ENCODE data around the gene SAMD4A. TPM values are rescaled to one million over a fixed set of nuclear protein-coding genes. Genes with fewer than 3 reads are reported as not detected.
A peak's percentile ranks its signal among the peaks of the same experiment; 100 is the strongest.

Gene SAMD4A
- total RNA-seq, 3 donors from 2014 or later = 28.5 to 44.6 (median 36.2) TPM

DNA sequence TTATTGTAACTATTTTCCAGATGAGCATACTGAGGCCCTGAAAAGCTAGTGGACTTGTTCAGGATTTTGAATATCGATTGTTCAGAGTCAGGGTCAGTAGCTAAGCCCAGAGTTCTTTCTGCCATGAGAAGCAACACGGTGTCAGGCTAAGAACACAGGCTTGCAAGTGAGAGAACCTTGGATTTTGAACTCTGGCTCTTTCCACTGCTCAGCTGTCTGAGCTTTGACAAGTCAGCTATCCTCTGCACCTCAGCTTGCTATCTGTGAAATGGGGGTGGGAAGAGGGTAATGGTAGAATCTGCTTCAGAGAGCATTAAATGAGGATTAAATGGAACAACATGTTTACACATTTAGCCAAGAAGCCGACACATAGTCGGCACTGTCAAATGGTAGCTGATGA lies 157.2 kb downstream of the SAMD4A start:
- Histone ChIP-seq H3K27me3 (no peaks in the 10 kb centered on the region), H3K4me1 (no peaks in the 10 kb centered on the region), H3K36me3 (no peaks in the 10 kb centered on the region), H3K9me3 (no peaks in the 10 kb centered on the region), H3K27ac (no peak overlapping the region), H3K4me3 (no peak overlapping the region)
- intact Hi-C loops (cut with DNase I; ENCODE audit: low total_unique reads) = no loop called here
- TF ChIP-seq, protein P1, sequence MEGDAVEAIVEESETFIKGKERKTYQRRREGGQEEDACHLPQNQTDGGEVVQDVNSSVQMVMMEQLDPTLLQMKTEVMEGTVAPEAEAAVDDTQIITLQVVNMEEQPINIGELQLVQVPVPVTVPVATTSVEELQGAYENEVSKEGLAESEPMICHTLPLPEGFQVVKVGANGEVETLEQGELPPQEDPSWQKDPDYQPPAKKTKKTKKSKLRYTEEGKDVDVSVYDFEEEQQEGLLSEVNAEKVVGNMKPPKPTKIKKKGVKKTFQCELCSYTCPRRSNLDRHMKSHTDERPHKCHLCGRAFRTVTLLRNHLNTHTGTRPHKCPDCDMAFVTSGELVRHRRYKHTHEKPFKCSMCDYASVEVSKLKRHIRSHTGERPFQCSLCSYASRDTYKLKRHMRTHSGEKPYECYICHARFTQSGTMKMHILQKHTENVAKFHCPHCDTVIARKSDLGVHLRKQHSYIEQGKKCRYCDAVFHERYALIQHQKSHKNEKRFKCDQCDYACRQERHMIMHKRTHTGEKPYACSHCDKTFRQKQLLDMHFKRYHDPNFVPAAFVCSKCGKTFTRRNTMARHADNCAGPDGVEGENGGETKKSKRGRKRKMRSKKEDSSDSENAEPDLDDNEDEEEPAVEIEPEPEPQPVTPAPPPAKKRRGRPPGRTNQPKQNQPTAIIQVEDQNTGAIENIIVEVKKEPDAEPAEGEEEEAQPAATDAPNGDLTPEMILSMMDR (IDR thresholded peaks at IDR 0.05) = no peak
- no peak for TF ChIP-seq POLR2AphosphoS5 (IDR thresholded peaks at IDR 0.05)
- no peak for TF ChIP-seq POLR2A (IDR thresholded peaks at IDR 0.05)
- DNase-seq (ENCODE audit: low spot score in 2 of 2) = no peak

DNA sequence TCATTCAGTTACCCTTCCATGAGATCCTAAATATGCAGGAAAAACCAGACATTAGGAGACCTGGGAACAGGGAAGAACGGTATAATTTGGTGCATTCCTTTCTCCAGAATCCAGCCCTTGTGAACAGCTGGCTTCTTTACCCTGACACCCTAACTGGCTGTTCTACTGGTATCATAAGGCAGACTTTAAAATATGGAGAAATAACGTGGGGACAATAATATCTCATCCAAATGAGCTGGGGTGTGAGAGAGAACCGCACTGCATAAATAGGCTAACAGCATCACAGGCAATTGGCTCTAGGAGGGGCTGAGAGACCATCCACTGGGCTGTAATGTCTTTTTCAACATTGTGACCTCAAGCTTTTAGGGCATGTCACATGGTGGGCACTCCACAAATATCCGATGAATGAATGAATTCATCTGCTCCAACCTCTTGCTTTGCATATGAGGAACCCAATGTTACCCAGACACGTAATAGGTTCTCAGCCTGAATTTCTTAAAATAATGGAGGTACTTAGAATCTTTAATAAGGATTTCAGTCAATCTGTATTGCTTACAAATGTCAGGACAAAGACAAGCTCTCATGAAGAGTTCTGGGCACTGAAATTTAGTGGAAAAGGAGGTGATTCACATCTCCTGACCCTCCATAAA lies 157.9 kb downstream of the SAMD4A start:
- TF ChIP-seq, protein P1 (IDR thresholded peaks at IDR 0.05) = no peak
- TF ChIP-seq POLR2A (IDR thresholded peaks at IDR 0.05) = no peak
- no peak for TF ChIP-seq POLR2AphosphoS5 (IDR thresholded peaks at IDR 0.05)
- no peaks in the 10 kb centered on the region for H3K36me3 ChIP-seq
- H3K9me3 ChIP-seq = no peaks in the 10 kb centered on the region
- DNase-seq (ENCODE audit: low spot score in 2 of 2) = no peak
- no peaks in the 10 kb centered on the region for H3K27me3 ChIP-seq
- no peak overlapping the region for H3K27ac ChIP-seq
- intact Hi-C loops (cut with DNase I; ENCODE audit: low total_unique reads) = no loop called here
- H3K4me1 ChIP-seq = no peaks in the 10 kb centered on the region
- no peak overlapping the region for H3K4me3 ChIP-seq

DNA sequence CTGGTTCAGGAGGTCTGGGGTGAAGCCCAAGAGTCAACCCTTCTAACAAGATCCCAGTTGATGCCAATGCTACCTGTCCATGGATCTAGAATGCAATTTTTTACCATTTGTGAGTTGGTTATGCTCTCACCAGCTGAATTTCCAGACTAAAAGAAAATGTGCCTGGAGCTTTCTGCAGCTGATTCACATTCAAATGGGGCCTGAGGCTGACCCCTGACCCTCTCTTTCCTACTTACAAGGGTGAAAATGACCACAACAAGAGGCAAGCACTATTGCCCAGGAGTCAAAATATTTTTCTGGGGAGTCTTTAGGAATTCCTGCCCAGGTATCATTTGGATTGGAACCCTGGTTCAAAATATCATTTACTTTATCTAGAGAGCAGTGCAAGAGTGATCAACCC lies 159.1 kb downstream of the SAMD4A start:
- H3K36me3 ChIP-seq = no peaks in the 10 kb centered on the region
- TF ChIP-seq, protein P1 (IDR thresholded peaks at IDR 0.05) = no peak
- TF ChIP-seq POLR2A (IDR thresholded peaks at IDR 0.05) (no peak), POLR2AphosphoS5 (IDR thresholded peaks at IDR 0.05) (no peak)
- DNase-seq (ENCODE audit: low spot score in 2 of 2) = no peak
- H3K4me1 ChIP-seq = peaks cover 0 to under 1% of the 10 kb centered on the region in 2 donors
- intact Hi-C loops (cut with DNase I; ENCODE audit: low total_unique reads) = no loop called here
- H3K4me3 ChIP-seq = no peak overlapping the region
- no peaks in the 10 kb centered on the region for H3K27me3 ChIP-seq
- H3K9me3 ChIP-seq = no peaks in the 10 kb centered on the region
- no peak overlapping the region for H3K27ac ChIP-seq

DNA sequence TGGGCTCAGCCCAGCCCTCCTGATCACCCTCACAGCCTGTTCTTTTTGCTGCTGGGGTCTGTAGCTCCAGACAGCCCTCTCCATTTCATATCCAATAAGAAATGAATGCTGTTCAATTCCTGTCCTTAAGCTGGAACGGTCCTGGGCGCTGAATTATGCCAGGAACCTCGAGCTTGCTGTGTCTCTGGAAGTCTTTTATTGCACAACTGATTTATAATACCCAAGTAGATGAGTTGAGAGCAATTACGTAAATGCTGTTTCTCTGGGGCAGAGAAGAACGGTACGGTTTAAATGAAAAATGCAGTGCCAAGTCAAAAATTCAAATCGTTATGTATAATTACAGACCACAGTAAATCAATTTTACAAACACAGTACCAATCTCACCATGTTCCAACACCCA lies 161.0 kb downstream of the SAMD4A start:
- DNase-seq (ENCODE audit: low spot score in 2 of 2) = no peak
- Histone ChIP-seq H3K27me3 (no peaks in the 10 kb centered on the region), H3K36me3 (no peaks in the 10 kb centered on the region), H3K4me1 (peaks cover 0 to 3% of the 10 kb centered on the region in 2 donors), H3K4me3 (no peak overlapping the region), H3K9me3 (no peaks in the 10 kb centered on the region), H3K27ac (no peak overlapping the region)
- TF ChIP-seq, protein P1 (IDR thresholded peaks at IDR 0.05) = no peak
- no peak for TF ChIP-seq POLR2A (IDR thresholded peaks at IDR 0.05)
- TF ChIP-seq POLR2AphosphoS5 (IDR thresholded peaks at IDR 0.05) = no peak
- intact Hi-C loops (cut with DNase I; ENCODE audit: low total_unique reads) = no loop called here

DNA sequence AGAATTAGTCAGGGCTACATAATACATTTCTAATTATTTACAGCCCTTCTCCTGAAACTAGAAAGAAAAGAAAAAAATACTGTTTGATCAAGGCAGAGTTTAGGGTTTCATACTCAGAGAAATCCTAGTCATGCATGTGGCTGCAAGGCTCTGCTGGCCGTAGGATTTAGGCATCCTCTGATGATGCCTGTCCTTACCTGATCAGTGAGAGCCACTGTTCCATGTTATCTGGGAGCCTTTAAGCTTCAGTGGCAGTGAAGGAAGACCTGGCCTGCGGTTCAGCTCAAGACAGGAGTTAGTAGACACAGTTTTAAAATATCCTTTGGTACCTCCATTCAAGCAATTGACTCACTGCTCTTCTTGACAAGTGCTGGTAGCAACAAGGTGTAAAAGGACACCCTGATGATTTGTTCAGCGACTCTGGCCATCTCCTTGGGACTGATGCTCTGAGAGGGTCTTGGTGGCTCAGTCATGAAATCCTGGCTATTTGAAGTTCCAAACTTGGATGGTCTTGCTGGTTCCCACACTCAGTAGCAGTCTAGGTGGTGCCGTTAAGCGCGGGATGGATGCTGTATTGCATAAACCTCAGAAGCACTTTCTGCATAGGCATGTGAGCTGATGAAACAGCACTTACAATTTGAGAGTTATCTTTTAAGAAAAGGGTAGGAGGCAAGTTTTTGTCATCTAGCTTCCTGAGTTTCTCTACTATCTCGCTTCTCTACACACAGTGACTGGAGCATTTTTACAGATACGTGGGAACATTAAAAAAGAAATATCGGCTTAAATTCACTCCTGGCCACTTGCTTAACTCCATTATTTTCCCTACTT lies 162.0 kb downstream of the SAMD4A start:
- intact Hi-C loops (cut with DNase I; ENCODE audit: low total_unique reads) = no loop called here
- no peaks in the 10 kb centered on the region for H3K9me3 ChIP-seq
- peak overlapping the region in 1 of 2 donors; percentile 75 for H3K27ac ChIP-seq
- no peak overlapping the region for H3K4me3 ChIP-seq
- no peaks in the 10 kb centered on the region for H3K36me3 ChIP-seq
- no peak for TF ChIP-seq POLR2A (IDR thresholded peaks at IDR 0.05)
- TF ChIP-seq, protein P1 (IDR thresholded peaks at IDR 0.05) = no peak
- peak in 1 of 3 donors; percentile 22 for TF ChIP-seq POLR2AphosphoS5 (IDR thresholded peaks at IDR 0.05)
- no peaks in the 10 kb centered on the region for H3K27me3 ChIP-seq
- DNase-seq (ENCODE audit: low spot score in 2 of 2) = no peak
- H3K4me1 ChIP-seq = peaks cover 0 to 3% of the 10 kb centered on the region in 2 donors
